WTC11 (cell line): ENCODE data around the gene RANBP9.

Experiments used
- MAX ChIP-seq: sonication (generic); formaldehyde crosslinking; IDR thresholded peaks from 2 replicates; pipeline ENCODE4 v1.8.0; 2022; ENCODE audit warnings: mild to moderate bottlenecking, missing genetic modification reagents
- PRRX2 ChIP-seq: fragments of 250-450 bp; sonication (Bioruptor Pico); IDR thresholded peaks from 2 replicates; pipeline ENCODE4 v1.8.0; 2021; ENCODE audit warnings: mild to moderate bottlenecking
- USF2 ChIP-seq: sonication (generic); formaldehyde crosslinking; IDR thresholded peaks from 2 replicates; pipeline ENCODE4 v1.8.1; 2023; ENCODE audit warnings: mild to moderate bottlenecking, missing genetic modification reagents, moderate library complexity
- TF ChIP-seq, protein P1 (sequence below): fragments of 200-600 bp; IDR thresholded peaks from 2 replicates; pipeline ENCODE4 v1.8.0; 2022; ENCODE audit warnings: antibody characterized with exemption
- TF ChIP-seq, protein P2 (sequence below): sonication (generic); formaldehyde crosslinking; IDR thresholded peaks from 2 replicates; pipeline ENCODE4 v1.8.1; 2023; ENCODE audit warnings: mild to moderate bottlenecking, moderate library complexity, missing genetic modification reagents

GRCh38 chr6:13635948-13636658, 75.5 kb downstream of the RANBP9 start:
- no peak for TF ChIP-seq USF2 (CRISPR knock-in tag)
- TF ChIP-seq, protein P1, sequence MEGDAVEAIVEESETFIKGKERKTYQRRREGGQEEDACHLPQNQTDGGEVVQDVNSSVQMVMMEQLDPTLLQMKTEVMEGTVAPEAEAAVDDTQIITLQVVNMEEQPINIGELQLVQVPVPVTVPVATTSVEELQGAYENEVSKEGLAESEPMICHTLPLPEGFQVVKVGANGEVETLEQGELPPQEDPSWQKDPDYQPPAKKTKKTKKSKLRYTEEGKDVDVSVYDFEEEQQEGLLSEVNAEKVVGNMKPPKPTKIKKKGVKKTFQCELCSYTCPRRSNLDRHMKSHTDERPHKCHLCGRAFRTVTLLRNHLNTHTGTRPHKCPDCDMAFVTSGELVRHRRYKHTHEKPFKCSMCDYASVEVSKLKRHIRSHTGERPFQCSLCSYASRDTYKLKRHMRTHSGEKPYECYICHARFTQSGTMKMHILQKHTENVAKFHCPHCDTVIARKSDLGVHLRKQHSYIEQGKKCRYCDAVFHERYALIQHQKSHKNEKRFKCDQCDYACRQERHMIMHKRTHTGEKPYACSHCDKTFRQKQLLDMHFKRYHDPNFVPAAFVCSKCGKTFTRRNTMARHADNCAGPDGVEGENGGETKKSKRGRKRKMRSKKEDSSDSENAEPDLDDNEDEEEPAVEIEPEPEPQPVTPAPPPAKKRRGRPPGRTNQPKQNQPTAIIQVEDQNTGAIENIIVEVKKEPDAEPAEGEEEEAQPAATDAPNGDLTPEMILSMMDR, result no peak
- no peak for TF ChIP-seq MAX
- no peak for TF ChIP-seq PRRX2 (CRISPR knock-in tag)
- TF ChIP-seq, protein P2, sequence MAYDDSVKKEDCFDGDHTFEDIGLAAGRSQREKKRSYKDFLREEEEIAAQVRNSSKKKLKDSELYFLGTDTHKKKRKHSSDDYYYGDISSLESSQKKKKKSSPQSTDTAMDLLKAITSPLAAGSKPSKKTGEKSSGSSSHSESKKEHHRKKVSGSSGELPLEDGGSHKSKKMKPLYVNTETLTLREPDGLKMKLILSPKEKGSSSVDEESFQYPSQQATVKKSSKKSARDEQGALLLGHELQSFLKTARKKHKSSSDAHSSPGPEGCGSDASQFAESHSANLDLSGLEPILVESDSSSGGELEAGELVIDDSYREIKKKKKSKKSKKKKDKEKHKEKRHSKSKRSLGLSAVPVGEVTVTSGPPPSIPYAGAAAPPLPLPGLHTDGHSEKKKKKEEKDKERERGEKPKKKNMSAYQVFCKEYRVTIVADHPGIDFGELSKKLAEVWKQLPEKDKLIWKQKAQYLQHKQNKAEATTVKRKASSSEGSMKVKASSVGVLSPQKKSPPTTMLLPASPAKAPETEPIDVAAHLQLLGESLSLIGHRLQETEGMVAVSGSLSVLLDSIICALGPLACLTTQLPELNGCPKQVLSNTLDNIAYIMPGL, result no peak
